Heart left ventricle (tissue), 16 donors: ENCODE data around the gene HMGB3. TPM values are rescaled to one million over a fixed set of nuclear protein-coding genes. Genes with fewer than 3 reads are reported as not detected.

Experiments
- ATAC-seq, 4 donors: fragments of 200-7000 bp; cut with Tn5 transposase; one replicate each; pipeline ENCODE4 v1.9.1; 2020 to 2022; ENCODE audit warnings: moderate library complexity in 4 of 4, mild to moderate bottlenecking in 3 of 4, moderate number of reproducible peaks in 1 of 4
- DNase-seq, 5 donors: peaks; one replicate each; pipeline ENCODE4 v3.0.0-alpha.2; 2020
- H3K27ac ChIP-seq, 12 donors: fragments of 200-600 bp; sonication (generic) in 4 of 12; one replicate each; pipeline versions ENCODE4 v1.5.0 to v1.8.0; 2016 to 2022; ENCODE audit warnings: mild to moderate bottlenecking in 2 of 12
- H3K27me3 ChIP-seq, 9 donors: fragments of 200-600 bp; sonication (generic) in 2 of 9; one replicate each; pipeline versions ENCODE4 v1.5.1 to v1.8.0; 2016 to 2022; ENCODE audit warnings: mild to moderate bottlenecking in 3 of 9
- H3K36me3 ChIP-seq, 9 donors: fragments of 200-600 bp; sonication (generic) in 2 of 9; one replicate each; pipeline versions ENCODE4 v1.5.0 to v1.8.0; 2018 to 2022; ENCODE audit warnings: mild to moderate bottlenecking in 2 of 9
- H3K4me1 ChIP-seq, 12 donors: fragments of 200-600 bp; sonication (generic) in 4 of 12; one replicate each; pipeline versions ENCODE4 v1.5.0 to v1.8.0; 2016 to 2022; ENCODE audit warnings: mild to moderate bottlenecking in 3 of 12
- H3K4me3 ChIP-seq, 12 donors: fragments of 200-600 bp; sonication (generic) in 4 of 12; one replicate each; pipeline versions ENCODE4 v1.5.0 to v1.8.0; 2017 to 2022; ENCODE audit warnings: mild to moderate bottlenecking in 9 of 12, moderate library complexity in 4 of 12
- H3K9me3 ChIP-seq, 12 donors: fragments of 200-600 bp; sonication (generic) in 4 of 12; one replicate each; pipeline versions ENCODE4 v1.5.0 to v1.8.0; 2016 to 2022; ENCODE audit warnings: mild to moderate bottlenecking in 1 of 12
- POLR2A ChIP-seq, 2 donors: fragments of 450-650 bp; IDR thresholded peaks; one replicate each; pipeline ENCODE4 v1.6.1; 2017; ENCODE audit warnings: antibody characterized with exemption in 2 of 2, mild to moderate bottlenecking in 2 of 2, moderate library complexity in 2 of 2
- WGBS, 4 donors: extraction: QIAGEN DNeasy Blood & Tissue Kit in 2 of 4; methylation state at CpG; one replicate each; pipeline versions ENCODE4 v1.1.5 to v1.1.7; 2013 to 2018; 5-methylcytosine and 5-hydroxymethylcytosine counted together
- intact Hi-C, 10 donors: fragments of 100-400 bp; cut with DNase I; formaldehyde crosslinking; loops; one replicate each; pipeline versions ENCODE4 v1.11.1 to v1.14.2; 2022
- polyA plus RNA-seq, 2 donors: library from polyadenylated mRNA; stranded (reverse); fragments of 200-250 nt; gene quantifications; one replicate each; pipeline ENCODE4 v1.2.3, GENCODE V29; 2013
- total RNA-seq, 9 donors: library from RNA; depleted of rRNA in 2 of 9; stranded (reverse); fragments of >200 nt in 2 of 9; fragmentation: NEBNext Ultra II Directional in 3 of 9; extraction: Animal tissue kit (Norgen Biotek cat#: 25700) in 3 of 9; gene quantifications; one replicate each; pipeline versions ENCODE4 v1.1.0 to v1.2.4, GENCODE V29; 2016 to 2023
- TF ChIP-seq, protein P1 (sequence below), 12 donors: fragments of 200-600 bp; sonication (generic) in 4 of 12; IDR thresholded peaks; one replicate each; pipeline versions ENCODE4 v1.5.0 to v1.8.0; 2018 to 2022; ENCODE audit warnings: antibody characterized with exemption in 12 of 12, mild to moderate bottlenecking in 5 of 12
- donor health status: ischemic (EF 13 %, LVEDD 7.1; RV severe dilation, severe dysfunction).
- donor health status: healthy with polysubstance abuse.
- donor health status: DM: no; HTN: yes; CAD: no.
- donor health status: DM: no; HTN: no; CAD: no.
- donor health status: ischemic (EF 25% LVEDD 6.9; RV normal size, moderate dysfunction).
- donor health status: ischemic (EF 25% LVEDD 5.7; RV mildly dilated, moderate dysfunction).
- donor health status: healthy.
- donor health status: DM: yes; HTN: yes; CAD: no.
- donor health status: ischemic (EF 35%, LVEDD 5.7; RV mildly dilated, moderate dysfunction).
- donor health status: nonischemic (EF 11% LVEDD 7.7; RV severe dilation, severe dysfunction).
- donor health status: DM: yes; HTN: yes; CAD: no.
- donor health status: PGD.
- donor health status: ischemic (EF 29% LVEDD 5.4; RV normal size, mild dysfunction).
- donor health status: nonischemic (EF 23%, LVEDD 6.1; RV moderate dilation, normal function).

The HMGB3 gene
- total and polyA plus RNA-seq, 11 donors: 2.6 to 27.8 (median 10.4) TPM

DNA sequence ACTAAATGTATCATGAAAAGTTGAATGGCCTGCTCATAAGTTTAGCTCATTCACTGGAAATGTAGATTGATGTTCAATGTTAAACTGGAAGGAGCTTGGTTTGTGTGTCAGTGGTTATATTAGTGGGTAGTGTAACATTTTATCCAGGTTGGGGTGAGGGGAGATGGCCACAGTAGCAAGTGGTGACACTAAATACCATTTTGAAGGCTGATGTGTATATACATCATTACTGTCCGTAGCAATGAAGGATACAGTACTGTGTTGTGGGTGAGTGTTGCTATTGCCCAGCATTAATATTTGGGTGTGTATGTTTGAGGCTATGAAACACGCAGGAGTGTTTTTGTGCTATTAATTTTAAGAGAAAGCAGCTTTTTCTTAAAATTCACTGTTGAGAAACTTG is 6.3 kb downstream of the HMGB3 start:
- H3K4me3 ChIP-seq: no peak overlapping the region
- H3K9me3 ChIP-seq: no peaks in the 10 kb centered on the region
- WGBS, 4 donors: 69 to 98% (median 96%) methylated on average over 2 of the region's 2 CpGs
- DNase-seq (no peak), ATAC-seq (no peak)
- intact Hi-C loops: loop anchor here in 2 of 10 donors (10.0 kb wide), 2 partner anchors 85 to 215 kb away; no protein-coding TSS in a partner anchor
- H3K4me1 ChIP-seq: peaks cover 0 to 4% (median 0%) of the 10 kb centered on the region in 12 donors
- peaks cover 0 to 6% (median 0%) of the 10 kb centered on the region in 9 donors for H3K27me3 ChIP-seq
- H3K27ac ChIP-seq: no peak overlapping the region
- H3K36me3 ChIP-seq: no peaks in the 10 kb centered on the region
- TF ChIP-seq POLR2A (IDR thresholded peaks at IDR 0.05): no peak
- TF ChIP-seq, protein P1, sequence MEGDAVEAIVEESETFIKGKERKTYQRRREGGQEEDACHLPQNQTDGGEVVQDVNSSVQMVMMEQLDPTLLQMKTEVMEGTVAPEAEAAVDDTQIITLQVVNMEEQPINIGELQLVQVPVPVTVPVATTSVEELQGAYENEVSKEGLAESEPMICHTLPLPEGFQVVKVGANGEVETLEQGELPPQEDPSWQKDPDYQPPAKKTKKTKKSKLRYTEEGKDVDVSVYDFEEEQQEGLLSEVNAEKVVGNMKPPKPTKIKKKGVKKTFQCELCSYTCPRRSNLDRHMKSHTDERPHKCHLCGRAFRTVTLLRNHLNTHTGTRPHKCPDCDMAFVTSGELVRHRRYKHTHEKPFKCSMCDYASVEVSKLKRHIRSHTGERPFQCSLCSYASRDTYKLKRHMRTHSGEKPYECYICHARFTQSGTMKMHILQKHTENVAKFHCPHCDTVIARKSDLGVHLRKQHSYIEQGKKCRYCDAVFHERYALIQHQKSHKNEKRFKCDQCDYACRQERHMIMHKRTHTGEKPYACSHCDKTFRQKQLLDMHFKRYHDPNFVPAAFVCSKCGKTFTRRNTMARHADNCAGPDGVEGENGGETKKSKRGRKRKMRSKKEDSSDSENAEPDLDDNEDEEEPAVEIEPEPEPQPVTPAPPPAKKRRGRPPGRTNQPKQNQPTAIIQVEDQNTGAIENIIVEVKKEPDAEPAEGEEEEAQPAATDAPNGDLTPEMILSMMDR (IDR thresholded peaks at IDR 0.05): no peak

DNA sequence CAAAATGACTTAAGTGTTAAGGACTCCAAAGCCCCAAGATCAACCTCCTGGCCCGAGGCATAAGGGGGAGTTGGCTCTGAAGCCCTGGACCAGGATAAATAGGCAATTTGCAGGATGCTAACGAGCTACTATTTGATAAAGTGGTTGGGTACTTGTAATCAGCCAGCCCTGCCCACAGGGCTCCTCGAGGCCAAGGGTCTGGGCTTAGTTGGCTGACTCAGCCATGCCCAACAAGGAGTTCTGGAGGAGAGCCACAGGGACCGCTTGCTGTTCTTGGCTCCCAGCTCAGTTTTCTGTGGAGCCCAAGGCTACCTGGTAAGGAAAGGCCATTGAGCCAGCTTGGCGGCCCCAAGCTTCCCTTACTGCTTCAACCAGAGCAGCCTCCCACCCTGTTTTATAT is 7.8 kb downstream of the HMGB3 start:
- Histone ChIP-seq H3K9me3 (no peaks in the 10 kb centered on the region), H3K36me3 (no peaks in the 10 kb centered on the region), H3K27me3 (peaks cover 0 to 6% (median 0%) of the 10 kb centered on the region in 9 donors), H3K4me1 (no peaks in the 10 kb centered on the region), H3K4me3 (no peak overlapping the region), H3K27ac (no peak overlapping the region)
- ATAC-seq (no peak), DNase-seq (no peak)
- TF ChIP-seq POLR2A (IDR thresholded peaks at IDR 0.05): no peak
- TF ChIP-seq, protein P1 (IDR thresholded peaks at IDR 0.05): no peak
- 55 to 71% (median 67%) methylated on average over 4 to 5 of the region's 5 CpGs for WGBS, 4 donors
- intact Hi-C loops: no loop called here

DNA sequence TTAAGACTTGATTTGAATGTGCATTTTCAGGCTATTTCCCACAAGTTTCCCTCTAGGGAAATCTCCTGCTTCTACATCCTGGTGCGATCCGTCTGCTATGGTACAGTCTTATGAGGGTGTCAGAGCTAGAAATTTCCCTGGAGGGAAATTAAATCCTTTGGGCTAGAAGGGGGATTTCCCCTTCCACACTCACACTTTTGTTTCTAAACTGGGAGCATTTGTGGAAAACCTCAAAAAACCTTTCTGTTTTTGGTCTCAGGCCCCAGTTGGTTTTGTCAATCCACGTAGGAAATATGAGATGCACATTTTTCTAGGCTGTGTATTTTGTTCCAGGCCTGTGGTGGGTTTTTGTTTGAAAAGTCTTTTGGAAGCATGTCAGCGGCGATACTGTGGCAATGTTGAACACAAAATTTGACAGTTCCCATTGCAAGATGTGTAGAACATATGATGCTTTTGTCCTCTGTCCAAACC is 17.8 kb downstream of the HMGB3 start:
- ATAC-seq (no peak), DNase-seq (no peak)
- intact Hi-C loops: loop anchor here in 4 of 10 donors (5.0 to 10.0 kb wide), 2 partner anchors 226 to 229 kb away; no protein-coding TSS in a partner anchor
- H3K27ac ChIP-seq: no peak overlapping the region
- peaks cover 0 to under 1% (median 0%) of the 10 kb centered on the region in 9 donors for H3K27me3 ChIP-seq
- no peaks in the 10 kb centered on the region for H3K9me3 ChIP-seq
- no peak overlapping the region for H3K4me3 ChIP-seq
- no peaks in the 10 kb centered on the region for H3K4me1 ChIP-seq
- 57 to 78% (median 68%) methylated on average over 5 of the region's 5 CpGs for WGBS, 4 donors
- H3K36me3 ChIP-seq: no peaks in the 10 kb centered on the region
- TF ChIP-seq, protein P1 (IDR thresholded peaks at IDR 0.05): no peak
- TF ChIP-seq POLR2A (IDR thresholded peaks at IDR 0.05): no peak

DNA sequence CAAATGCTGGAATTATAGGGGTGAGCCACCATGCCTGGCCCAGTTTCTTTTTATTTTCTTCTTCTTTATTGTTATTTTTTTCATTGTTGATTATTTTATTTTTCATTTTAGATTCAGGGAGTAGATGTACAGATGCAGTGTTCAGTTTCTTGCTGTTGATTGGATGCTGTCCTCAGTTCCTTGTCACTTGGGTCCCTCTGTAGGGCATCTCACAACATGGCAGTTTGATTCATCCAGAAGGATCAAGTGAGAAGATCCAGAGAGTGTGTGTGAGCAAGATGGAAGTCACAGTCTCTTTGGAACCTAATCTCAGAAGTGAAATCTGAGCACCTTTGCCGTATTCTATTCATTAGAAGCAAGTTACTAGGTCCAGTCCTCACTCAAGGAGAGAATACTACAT is 20.9 kb downstream of the HMGB3 start:
- intact Hi-C loops: loop anchor here in 4 of 10 donors (5.0 to 10.0 kb wide), 2 partner anchors 229 to 232 kb away; no protein-coding TSS in a partner anchor

More for the DNA sequence above, 20.9 kb downstream of the HMGB3 start:
- no peak for ATAC-seq
- H3K4me1 ChIP-seq: no peaks in the 10 kb centered on the region
- WGBS, 4 donors: 54 to 89% (median 76%) methylated on average over 1 of the region's 1 CpG
- no peak overlapping the region for H3K27ac ChIP-seq
- TF ChIP-seq, protein P1 (IDR thresholded peaks at IDR 0.05): peak in 2 of 12 donors; percentile 5 to 23
- no peak for TF ChIP-seq POLR2A (IDR thresholded peaks at IDR 0.05)
- H3K4me3 ChIP-seq: no peak overlapping the region
- H3K27me3 ChIP-seq: peaks cover 0 to 8% (median 0%) of the 10 kb centered on the region in 9 donors
- H3K36me3 ChIP-seq: no peaks in the 10 kb centered on the region
- no peak for DNase-seq
- H3K9me3 ChIP-seq: no peaks in the 10 kb centered on the region
